ENCODE measurements around the gene SOBP.

Gene SOBP

GRCh38 chr6:107493158-107494057 is 3.5 kb downstream of the SOBP start:
- peaks cover 22% of the 10 kb centered on the region for H3K4me1 ChIP-seq (ENCODE audit: control insufficient read depth, insufficient read depth, low read depth, low read length)
- no peak overlapping the region for H2BK15ac ChIP-seq (ENCODE audit: low read depth, poor library complexity, severe bottlenecking)
- no peak overlapping the region for H3K4ac ChIP-seq (ENCODE audit: low read depth in 1 of 2, low read length in 2 of 2)
- peak overlapping the region in 1 of 2 experiments; percentile 61 for H2BK12ac ChIP-seq (ENCODE audit: low read length in 2 of 2)
- no peak overlapping the region for H2AFZ ChIP-seq (ENCODE audit: low read depth, low read length)
- H3K9me3 ChIP-seq (ENCODE audit: control insufficient read depth, low read length): no peaks in the 10 kb centered on the region
- no peak overlapping the region for H3K23ac ChIP-seq (ENCODE audit: low read length in 2 of 2)
- H3K9ac ChIP-seq (ENCODE audit: low read length): peak overlapping the region; percentile 93
- no peak overlapping the region for H3K4me2 ChIP-seq (ENCODE audit: low read length, poor library complexity, severe bottlenecking)
- no peak overlapping the region for H2AK5ac ChIP-seq (ENCODE audit: low read length, severe bottlenecking)
- H4K91ac ChIP-seq (ENCODE audit: low read length): peak overlapping the region; percentile 7
- H3K36me3 ChIP-seq (ENCODE audit: control insufficient read depth in 1 of 2, insufficient read depth in 2 of 2, low read depth in 1 of 2, low read length in 2 of 2): no peaks in the 10 kb centered on the region
- peak; percentile 83 for DNase-seq
- H3K14ac ChIP-seq (ENCODE audit: low read length in 2 of 2): no peak overlapping the region
- H2BK5ac ChIP-seq (ENCODE audit: low read depth, low read length, poor library complexity, severe bottlenecking): no peak overlapping the region
- peak overlapping the region; percentile 56 for H2BK120ac ChIP-seq (ENCODE audit: low read depth, low read length)
- peak overlapping the region in 1 of 2 experiments; percentile 95 for H3K4me3 ChIP-seq (ENCODE audit: insufficient read depth in 1 of 2, low read depth in 1 of 2, low read length in 2 of 2)
- no peaks in the 10 kb centered on the region for H3K79me1 ChIP-seq (replicated peaks; ENCODE audit: low read length, poor library complexity, severe bottlenecking)
- no peak overlapping the region for H3K27ac ChIP-seq (ENCODE audit: low read length, poor library complexity, severe bottlenecking)
- peak overlapping the region; percentile 89 for H4K8ac ChIP-seq (ENCODE audit: low read length)
- WGBS: 12% methylated on average over 10 of the region's 12 CpGs
- H3K27me3 ChIP-seq (ENCODE audit: control insufficient read depth in 1 of 2, insufficient read depth in 1 of 2, low read length in 2 of 2): peaks cover 0 to 58% of the 10 kb centered on the region in 2 experiments
- H3K18ac ChIP-seq (ENCODE audit: low read depth in 1 of 2, low read length in 2 of 2): peak overlapping the region; percentile 37 to 48

GRCh38 chr6:107495196-107495643 is 5.3 kb downstream of the SOBP start:
- Histone ChIP-seq H3K9me3 (ENCODE audit: control insufficient read depth, low read length) (no peaks in the 10 kb centered on the region), H3K4me1 (ENCODE audit: control insufficient read depth, insufficient read depth, low read depth, low read length) (peaks cover 11% of the 10 kb centered on the region), H3K36me3 (ENCODE audit: control insufficient read depth in 1 of 2, insufficient read depth in 2 of 2, low read depth in 1 of 2, low read length in 2 of 2) (no peaks in the 10 kb centered on the region), H2AFZ (ENCODE audit: low read depth, low read length) (no peak overlapping the region), H2BK15ac (ENCODE audit: low read depth, poor library complexity, severe bottlenecking) (no peak overlapping the region), H3K27me3 (ENCODE audit: control insufficient read depth in 1 of 2, insufficient read depth in 1 of 2, low read length in 2 of 2) (peaks cover 0 to 49% of the 10 kb centered on the region in 2 experiments), H2BK120ac (ENCODE audit: low read depth, low read length) (peak overlapping the region; percentile 49), H3K14ac (ENCODE audit: low read length in 2 of 2) (peak overlapping the region in 1 of 2 experiments; percentile 95), H3K4ac (ENCODE audit: low read depth in 1 of 2, low read length in 2 of 2) (peak overlapping the region; percentile 94 to 96), H2BK12ac (ENCODE audit: low read length in 2 of 2) (peak overlapping the region in 1 of 2 experiments; percentile 76), H3K23ac (ENCODE audit: low read length in 2 of 2) (no peak overlapping the region), H4K91ac (ENCODE audit: low read length) (peak overlapping the region; percentile 75), H3K9ac (ENCODE audit: low read length) (peak overlapping the region; percentile 93), H2BK5ac (ENCODE audit: low read depth, low read length, poor library complexity, severe bottlenecking) (no peak overlapping the region), H4K8ac (ENCODE audit: low read length) (peak overlapping the region; percentile 77), H3K18ac (ENCODE audit: low read depth in 1 of 2, low read length in 2 of 2) (peak overlapping the region; percentile 91 to 97), H3K4me3 (ENCODE audit: insufficient read depth in 1 of 2, low read depth in 1 of 2, low read length in 2 of 2) (peak overlapping the region in 1 of 2 experiments; percentile 76), H3K27ac (ENCODE audit: low read length, poor library complexity, severe bottlenecking) (no peak overlapping the region), H3K79me1 (replicated peaks; ENCODE audit: low read length, poor library complexity, severe bottlenecking) (no peaks in the 10 kb centered on the region), H2AK5ac (ENCODE audit: low read length, severe bottlenecking) (no peak overlapping the region), H3K4me2 (ENCODE audit: low read length, poor library complexity, severe bottlenecking) (no peak overlapping the region)
- whole genome bisulfite sequencing: 0% methylated on average over 7 of the region's 7 CpGs
- peak; percentile 70 for DNase-seq

- H3K23ac ChIP-seq (ENCODE audit: low read length in 2 of 2): no peak overlapping the region
Measured at GRCh38 chr6:107495971-107496370, 6.1 kb downstream of the SOBP start.

More at GRCh38 chr6:107495971-107496370, 6.1 kb downstream of the SOBP start:
- Histone ChIP-seq H4K8ac (ENCODE audit: low read length) (no peak overlapping the region), H3K9ac (ENCODE audit: low read length) (peak overlapping the region; percentile 93), H3K9me3 (ENCODE audit: control insufficient read depth, low read length) (no peaks in the 10 kb centered on the region), H3K4ac (ENCODE audit: low read depth in 1 of 2, low read length in 2 of 2) (no peak overlapping the region), H3K4me1 (ENCODE audit: control insufficient read depth, insufficient read depth, low read depth, low read length) (peaks cover 6% of the 10 kb centered on the region), H3K18ac (ENCODE audit: low read depth in 1 of 2, low read length in 2 of 2) (peak overlapping the region in 1 of 2 experiments; percentile 45), H2BK12ac (ENCODE audit: low read length in 2 of 2) (no peak overlapping the region), H3K36me3 (ENCODE audit: control insufficient read depth in 1 of 2, insufficient read depth in 2 of 2, low read depth in 1 of 2, low read length in 2 of 2) (no peaks in the 10 kb centered on the region), H2BK15ac (ENCODE audit: low read depth, poor library complexity, severe bottlenecking) (peak overlapping the region; percentile 82), H3K27ac (ENCODE audit: low read length, poor library complexity, severe bottlenecking) (no peak overlapping the region), H3K14ac (ENCODE audit: low read length in 2 of 2) (no peak overlapping the region), H2BK5ac (ENCODE audit: low read depth, low read length, poor library complexity, severe bottlenecking) (no peak overlapping the region), H3K4me2 (ENCODE audit: low read length, poor library complexity, severe bottlenecking) (no peak overlapping the region), H3K27me3 (ENCODE audit: control insufficient read depth in 1 of 2, insufficient read depth in 1 of 2, low read length in 2 of 2) (peaks cover 0 to 43% of the 10 kb centered on the region in 2 experiments), H3K79me1 (replicated peaks; ENCODE audit: low read length, poor library complexity, severe bottlenecking) (no peaks in the 10 kb centered on the region), H4K91ac (ENCODE audit: low read length) (no peak overlapping the region), H3K4me3 (ENCODE audit: insufficient read depth in 1 of 2, low read depth in 1 of 2, low read length in 2 of 2) (peak overlapping the region in 1 of 2 experiments; percentile 76), H2AFZ (ENCODE audit: low read depth, low read length) (no peak overlapping the region), H2BK120ac (ENCODE audit: low read depth, low read length) (no peak overlapping the region), H2AK5ac (ENCODE audit: low read length, severe bottlenecking) (no peak overlapping the region)
- WGBS: 62% methylated on average over 2 of the region's 2 CpGs
- DNase-seq: peak; percentile 17
